Activated naive CD4-positive, alpha-beta T cell treated with anti-CD3 and anti-CD28 coated beads for 36 hours (primary cell): Measurements from ENCODE around the gene CETN1. TPM values are rescaled to one million over a fixed set of nuclear protein-coding genes. Genes with fewer than 3 reads are reported as not detected.

Experiments used
- total RNA-seq, 2 experiments: library from RNA; stranded (reverse); gene quantifications; one replicate each; pipeline ENCODE4 v1.2.3, GENCODE V29; 2021

The CETN1 gene
- total RNA-seq, 2 experiments from 2014 or later: not detected

Other genes starting within 250 kb of the CETN1 start
- not detected for gene COLEC12, start 79.7 kb upstream of the CETN1 start, total RNA-seq
- gene CLUL1, start 16.6 kb downstream of the CETN1 start, total RNA-seq: not detected
- 100 to 1,000 TPM; 315 to 325 TPM for gene TYMS, start 77.3 kb downstream of the CETN1 start, total RNA-seq
- 10 to 100 TPM; 61.3 to 66.1 TPM for gene ENOSF1, start 132.2 kb downstream of the CETN1 start, total RNA-seq
- 1 to 10 TPM; 6.7 to 8.3 TPM for gene YES1, start 231.9 kb downstream of the CETN1 start, total RNA-seq